Measurements from ENCODE around the gene CHCHD3. TPM values are rescaled to one million over a fixed set of nuclear protein-coding genes. Genes with fewer than 3 reads are reported as not detected.
"Not testable (repeated sequence)": the region's sequence is repeated elsewhere in the genome, so short reads cannot be mapped to it uniquely, and the experiment has no call there.

CHCHD3 gene
- total and polyA plus RNA-seq, 2 experiments from 2014 or later: 65.3 to 68.5 TPM

GRCh38 chr7:133040674-133041073 is 41.2 kb downstream of the CHCHD3 start:
- H2AFZ ChIP-seq: no peak overlapping the region
- H3K4me3 ChIP-seq: no peak overlapping the region
- no peak for DNase-seq (ENCODE audit: low spot score)
- H3K4me2 ChIP-seq: no peak overlapping the region
- TF ChIP-seq EZH2phosphoT487 (IDR thresholded peaks at IDR 0.05; ENCODE audit: low read depth, severe bottlenecking, unreplicated experiment) (no peak), CTCF (IDR thresholded peaks at IDR 0.05; ENCODE audit: poor library complexity) (no peak), EZH2 (IDR thresholded peaks at IDR 0.05; ENCODE audit: borderline replicate concordance) (no peak)
- no peaks in the 10 kb centered on the region for H3K9me2 ChIP-seq (replicated peaks; ENCODE audit: insufficient read depth)
- H3K27me3 ChIP-seq: no peaks in the 10 kb centered on the region
- H4K20me1 ChIP-seq (ENCODE audit: insufficient read depth, poor library complexity, severe bottlenecking): no peaks in the 10 kb centered on the region
- no peaks in the 10 kb centered on the region for H3K9me3 ChIP-seq (ENCODE audit: low read depth)
- H3K79me2 ChIP-seq: peaks cover 62% of the 10 kb centered on the region
- H3K36me3 ChIP-seq (replicated peaks; ENCODE audit: insufficient read depth, low read depth): no peaks in the 10 kb centered on the region
- H3K4me1 ChIP-seq (ENCODE audit: insufficient read depth): no peaks in the 10 kb centered on the region
- no peak overlapping the region for H3K27ac ChIP-seq
- 86% methylated on average over 7 of the region's 7 CpGs for WGBS (ENCODE audit: low lambda C conversion rate, missing lambda C conversion rate)

DNA sequence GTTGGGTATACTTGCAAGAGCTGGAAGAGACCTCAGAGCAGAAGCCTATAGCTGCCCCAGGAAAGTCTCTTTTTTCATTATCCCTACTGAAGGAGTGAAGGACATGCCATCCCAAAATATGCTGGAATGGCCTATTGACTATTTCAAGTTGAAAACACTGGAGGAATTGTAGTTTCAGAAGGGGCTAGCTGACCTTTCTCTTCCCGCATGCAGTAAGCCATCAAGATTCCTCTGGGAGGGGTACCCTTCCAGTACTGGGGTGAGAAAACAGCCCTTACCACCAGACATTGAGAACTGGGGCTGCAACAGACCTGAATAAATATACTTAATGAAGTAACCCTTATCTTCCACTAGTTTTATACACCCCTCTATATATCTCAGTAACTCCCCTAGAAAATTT is 41.7 kb downstream of the CHCHD3 start:
- WGBS (ENCODE audit: low lambda C conversion rate, missing lambda C conversion rate): 96% methylated on average over 1 of the region's 1 CpG
- no peaks in the 10 kb centered on the region for H3K9me2 ChIP-seq (replicated peaks; ENCODE audit: insufficient read depth)
- H3K4me1 ChIP-seq (ENCODE audit: insufficient read depth): no peaks in the 10 kb centered on the region
- no peak for DNase-seq (ENCODE audit: low spot score)
- H3K9me3 ChIP-seq (ENCODE audit: low read depth): no peaks in the 10 kb centered on the region
- peaks cover 60% of the 10 kb centered on the region for H3K79me2 ChIP-seq
- H3K4me2 ChIP-seq: no peak overlapping the region
- no peak for TF ChIP-seq EZH2phosphoT487 (IDR thresholded peaks at IDR 0.05; ENCODE audit: low read depth, severe bottlenecking, unreplicated experiment)
- TF ChIP-seq CTCF (IDR thresholded peaks at IDR 0.05; ENCODE audit: poor library complexity): no peak
- no peak for TF ChIP-seq EZH2 (IDR thresholded peaks at IDR 0.05; ENCODE audit: borderline replicate concordance)
- H3K4me3 ChIP-seq: no peak overlapping the region
- no peaks in the 10 kb centered on the region for H3K27me3 ChIP-seq
- H4K20me1 ChIP-seq (ENCODE audit: insufficient read depth, poor library complexity, severe bottlenecking): no peaks in the 10 kb centered on the region
- no peak overlapping the region for H2AFZ ChIP-seq
- no peaks in the 10 kb centered on the region for H3K36me3 ChIP-seq (replicated peaks; ENCODE audit: insufficient read depth, low read depth)
- no peak overlapping the region for H3K27ac ChIP-seq

GRCh38 chr7:133039614-133040013 is 42.3 kb downstream of the CHCHD3 start:
- Histone ChIP-seq H3K4me1 (ENCODE audit: insufficient read depth) (no peaks in the 10 kb centered on the region), H2AFZ (no peak overlapping the region), H3K79me2 (peaks cover 59% of the 10 kb centered on the region), H3K4me2 (no peak overlapping the region), H3K27ac (no peak overlapping the region), H3K9me3 (ENCODE audit: low read depth) (no peaks in the 10 kb centered on the region), H3K9me2 (replicated peaks; ENCODE audit: insufficient read depth) (no peaks in the 10 kb centered on the region), H3K27me3 (no peaks in the 10 kb centered on the region), H4K20me1 (ENCODE audit: insufficient read depth, poor library complexity, severe bottlenecking) (no peaks in the 10 kb centered on the region), H3K36me3 (replicated peaks; ENCODE audit: insufficient read depth, low read depth) (no peaks in the 10 kb centered on the region), H3K4me3 (no peak overlapping the region)
- no peak for TF ChIP-seq CTCF (IDR thresholded peaks at IDR 0.05; ENCODE audit: poor library complexity)
- TF ChIP-seq EZH2phosphoT487 (IDR thresholded peaks at IDR 0.05; ENCODE audit: low read depth, severe bottlenecking, unreplicated experiment): no peak
- no peak for TF ChIP-seq EZH2 (IDR thresholded peaks at IDR 0.05; ENCODE audit: borderline replicate concordance)
- WGBS (ENCODE audit: low lambda C conversion rate, missing lambda C conversion rate): 97% methylated on average over 2 of the region's 2 CpGs
- DNase-seq (ENCODE audit: low spot score): no peak

DNA sequence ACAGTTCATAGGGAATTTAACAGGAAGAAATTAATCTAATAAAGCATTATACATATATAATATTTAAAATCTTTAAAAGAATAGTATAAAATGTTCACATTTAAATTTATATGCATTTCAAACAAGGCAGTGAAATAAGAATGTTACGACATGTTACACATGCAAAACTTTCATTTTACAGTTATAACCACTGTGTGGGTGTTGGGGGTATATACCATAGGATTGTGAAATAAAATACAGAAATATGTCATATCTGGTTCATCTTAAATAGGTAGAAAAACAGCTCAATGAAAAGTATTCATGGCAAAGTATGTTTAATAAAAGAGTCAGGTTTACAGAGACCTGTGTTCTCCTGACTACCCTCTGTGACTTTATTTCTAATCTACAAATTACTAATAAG is 45.6 kb downstream of the CHCHD3 start:
- peaks cover 34% of the 10 kb centered on the region for H3K79me2 ChIP-seq
- peaks cover 3% of the 10 kb centered on the region for H4K20me1 ChIP-seq (ENCODE audit: insufficient read depth, poor library complexity, severe bottlenecking)
- no peak for TF ChIP-seq EZH2phosphoT487 (IDR thresholded peaks at IDR 0.05; ENCODE audit: low read depth, severe bottlenecking, unreplicated experiment)
- no peak for TF ChIP-seq EZH2 (IDR thresholded peaks at IDR 0.05; ENCODE audit: borderline replicate concordance)
- TF ChIP-seq CTCF (IDR thresholded peaks at IDR 0.05; ENCODE audit: poor library complexity): no peak
- no peak overlapping the region for H3K27ac ChIP-seq
- no peak overlapping the region for H3K4me3 ChIP-seq
- no peak overlapping the region for H3K4me2 ChIP-seq
- no peaks in the 10 kb centered on the region for H3K9me2 ChIP-seq (replicated peaks; ENCODE audit: insufficient read depth)
- H3K36me3 ChIP-seq (replicated peaks; ENCODE audit: insufficient read depth, low read depth): no peaks in the 10 kb centered on the region
- DNase-seq (ENCODE audit: low spot score): no peak
- H3K4me1 ChIP-seq (ENCODE audit: insufficient read depth): no peaks in the 10 kb centered on the region
- no peaks in the 10 kb centered on the region for H3K27me3 ChIP-seq
- H3K9me3 ChIP-seq (ENCODE audit: low read depth): no peaks in the 10 kb centered on the region
- no peak overlapping the region for H2AFZ ChIP-seq
- 97% methylated on average over 1 of the region's 1 CpG for whole genome bisulfite sequencing (ENCODE audit: low lambda C conversion rate, missing lambda C conversion rate)

GRCh38 chr7:133035240-133035639 is 46.6 kb downstream of the CHCHD3 start:
- WGBS (ENCODE audit: low lambda C conversion rate, missing lambda C conversion rate): over 99% methylated on average over 10 of the region's 10 CpGs
- H3K9me2 ChIP-seq (replicated peaks; ENCODE audit: insufficient read depth); H3K4me3 ChIP-seq; H2AFZ ChIP-seq; H3K9me3 ChIP-seq (ENCODE audit: low read depth); H3K4me2 ChIP-seq; H3K27me3 ChIP-seq; H3K27ac ChIP-seq; H3K36me3 ChIP-seq (replicated peaks; ENCODE audit: insufficient read depth, low read depth); DNase-seq (ENCODE audit: low spot score); H4K20me1 ChIP-seq (ENCODE audit: insufficient read depth, poor library complexity, severe bottlenecking); H3K4me1 ChIP-seq (ENCODE audit: insufficient read depth): not testable (repeated sequence)
- H3K79me2 ChIP-seq: peaks cover 32% of the 10 kb centered on the region

Measured in hepatocyte (in vitro differentiated cells).